Mesenchymal stem cell (in vitro differentiated cells and primary cell): ENCODE data around the gene INPP5F.
"Not testable (repeated sequence)": the region's sequence is repeated elsewhere in the genome, so short reads cannot be mapped to it uniquely, and the experiment has no call there.

Source experiments
- DNase-seq: peaks from one replicate; pipeline ENCODE4 v3.0.0-alpha.2; 2013
- H2AFZ ChIP-seq: one replicate; pipeline ENCODE4 v1.6.1; 2013; ENCODE audit warnings: low read depth, mild to moderate bottlenecking, control low read depth, inconsistent platforms, low read length, moderate library complexity
- H2AK5ac ChIP-seq: 2 replicates; pipeline ENCODE4 v1.6.1; 2013; ENCODE audit warnings: low read length, moderate library complexity, mild to moderate bottlenecking, inconsistent platforms; ENCODE audit not compliant: severe bottlenecking
- H2BK120ac ChIP-seq: one replicate; pipeline ENCODE4 v1.6.1; 2013; ENCODE audit warnings: low read depth, mild to moderate bottlenecking, inconsistent platforms, low read length, moderate library complexity
- H2BK12ac ChIP-seq, 2 experiments: one replicate each; pipeline ENCODE4 v1.6.1; 2013; ENCODE audit warnings: inconsistent platforms in 2 of 2, low read length in 2 of 2, mild to moderate bottlenecking in 2 of 2, moderate library complexity in 2 of 2, control low read depth in 1 of 2
- H2BK15ac ChIP-seq: one replicate; pipeline ENCODE4 v1.6.1; 2013; ENCODE audit warnings: mild to moderate bottlenecking, low read depth, inconsistent platforms; ENCODE audit not compliant: poor library complexity, severe bottlenecking
- H2BK5ac ChIP-seq: 2 replicates; pipeline ENCODE4 v1.6.1; 2013; ENCODE audit warnings: low read depth, mild to moderate bottlenecking, low read length, control low read depth, inconsistent platforms; ENCODE audit not compliant: poor library complexity, severe bottlenecking
- H3K14ac ChIP-seq, 2 experiments: one replicate each; pipeline ENCODE4 v1.6.1; 2013; ENCODE audit warnings: inconsistent platforms in 2 of 2, low read length in 2 of 2, control low read depth in 1 of 2, mild to moderate bottlenecking in 1 of 2, moderate library complexity in 1 of 2
- H3K18ac ChIP-seq, 2 experiments: one replicate each; pipeline ENCODE4 v1.6.1; 2013; ENCODE audit warnings: inconsistent platforms in 2 of 2, low read length in 2 of 2, control low read depth in 1 of 2, low read depth in 1 of 2, mild to moderate bottlenecking in 1 of 2
- H3K23ac ChIP-seq, 2 experiments: one replicate each; pipeline ENCODE4 v1.6.1; 2013; ENCODE audit warnings: inconsistent platforms in 2 of 2, low read length in 2 of 2, mild to moderate bottlenecking in 2 of 2, moderate library complexity in 2 of 2, control low read depth in 1 of 2
- H3K27ac ChIP-seq: 2 replicates; pipeline ENCODE4 v1.5.1; 2013; ENCODE audit warnings: mild to moderate bottlenecking, moderate library complexity, low read length, control low read depth, inconsistent platforms; ENCODE audit not compliant: poor library complexity, severe bottlenecking
- H3K27me3 ChIP-seq, 2 experiments: 2 replicates each; pipeline versions ENCODE4 v1.6.1 to v1.7.0; 2013; ENCODE audit warnings: low read length in 2 of 2, mild to moderate bottlenecking in 2 of 2, moderate library complexity in 2 of 2, control low read depth in 1 of 2, inconsistent platforms in 1 of 2; ENCODE audit not compliant: control insufficient read depth in 1 of 2, insufficient read depth in 1 of 2
- H3K36me3 ChIP-seq, 2 experiments: 2 replicates each; pipeline versions ENCODE4 v1.6.1 to v1.7.0; 2013; ENCODE audit warnings: low read length in 2 of 2, control low read depth in 1 of 2, inconsistent platforms in 1 of 2, low read depth in 1 of 2, mild to moderate bottlenecking in 1 of 2; ENCODE audit not compliant: insufficient read depth in 2 of 2, control insufficient read depth in 1 of 2
- H3K4ac ChIP-seq, 2 experiments: one replicate each; pipeline ENCODE4 v1.6.1; 2013; ENCODE audit warnings: inconsistent platforms in 2 of 2, low read length in 2 of 2, mild to moderate bottlenecking in 2 of 2, moderate library complexity in 2 of 2, control low read depth in 1 of 2, low read depth in 1 of 2
- H3K4me1 ChIP-seq: 2 replicates; pipeline ENCODE4 v1.6.1; 2013; ENCODE audit warnings: low read depth, low read length, control low read depth; ENCODE audit not compliant: control insufficient read depth, insufficient read depth
- H3K4me2 ChIP-seq: 2 replicates; pipeline ENCODE4 v1.6.1; 2013; ENCODE audit warnings: low read length, mild to moderate bottlenecking, inconsistent platforms; ENCODE audit not compliant: poor library complexity, severe bottlenecking
- H3K4me3 ChIP-seq, 2 experiments: 2 replicates each; pipeline versions ENCODE4 v1.5.1 to v1.7.0; 2013; ENCODE audit warnings: low read length in 2 of 2, mild to moderate bottlenecking in 2 of 2, control low read depth in 1 of 2, low read depth in 1 of 2; ENCODE audit not compliant: insufficient read depth in 1 of 2
- H3K79me1 ChIP-seq: replicated peaks from 2 replicates; pipeline ENCODE4 v1.6.1; 2013; ENCODE audit warnings: mild to moderate bottlenecking, control low read depth, low read length, inconsistent platforms; ENCODE audit not compliant: poor library complexity, severe bottlenecking
- H3K9ac ChIP-seq: 2 replicates; pipeline ENCODE4 v1.7.0; 2013; ENCODE audit warnings: mild to moderate bottlenecking, low read length, moderate library complexity
- H3K9me3 ChIP-seq: 2 replicates; pipeline ENCODE4 v1.7.0; 2013; ENCODE audit warnings: mild to moderate bottlenecking, low read length; ENCODE audit not compliant: control insufficient read depth
- H4K8ac ChIP-seq: one replicate; pipeline ENCODE4 v1.6.1; 2013; ENCODE audit warnings: inconsistent platforms, mild to moderate bottlenecking, low read length, moderate library complexity
- H4K91ac ChIP-seq: one replicate; pipeline ENCODE4 v1.6.1; 2013; ENCODE audit warnings: mild to moderate bottlenecking, low read length, inconsistent platforms
- WGBS: methylation state at CpG from one replicate; pipeline ENCODE4 v1.1.7; 2013; ENCODE audit warnings: mixed read lengths; 5-methylcytosine and 5-hydroxymethylcytosine counted together

Gene INPP5F

GRCh38 chr10:119867317-119867716 lies 141.5 kb downstream of the INPP5F start:
- Histone ChIP-seq H3K23ac (no peak overlapping the region), H3K4me2 (no peak overlapping the region), H2BK5ac (no peak overlapping the region), H2BK15ac (no peak overlapping the region), H2BK120ac (no peak overlapping the region), H3K4me1 (no peaks in the 10 kb centered on the region), H3K9me3 (no peaks in the 10 kb centered on the region), H3K27ac (no peak overlapping the region), H3K27me3 (no peaks in the 10 kb centered on the region), H3K4ac (no peak overlapping the region), H3K4me3 (peak overlapping the region in 1 of 2 experiments; percentile 70), H3K79me1 (peaks cover 1% of the 10 kb centered on the region), H2AFZ (no peak overlapping the region), H2BK12ac (no peak overlapping the region), H3K9ac (peak overlapping the region; percentile 60), H3K36me3 (peaks cover 0 to 3% of the 10 kb centered on the region in 2 experiments), H3K18ac (no peak overlapping the region), H4K91ac (no peak overlapping the region), H4K8ac (no peak overlapping the region), H3K14ac (no peak overlapping the region), H2AK5ac (no peak overlapping the region)
- 96% methylated on average over 6 of the region's 7 CpGs for WGBS
- no peak for DNase-seq

GRCh38 chr10:119869398-119869797 lies 143.5 kb downstream of the INPP5F start:
- DNase-seq = not testable (repeated sequence)

GRCh38 chr10:119871881-119872609 lies 146.2 kb downstream of the INPP5F start:
- Histone ChIP-seq H2BK15ac (peak overlapping the region; percentile 52), H2BK12ac (peak overlapping the region in 1 of 2 experiments; percentile 15), H3K4me3 (peak overlapping the region; percentile 89 to 92), H4K91ac (peak overlapping the region; percentile 80), H3K4ac (peak overlapping the region in 1 of 2 experiments; percentile 87), H2AFZ (peak overlapping the region; percentile 71), H3K9me3 (no peaks in the 10 kb centered on the region), H3K14ac (peak overlapping the region in 1 of 2 experiments; percentile 98), H3K18ac (peak overlapping the region; percentile 8 to 80), H4K8ac (peak overlapping the region; percentile 12), H3K27ac (peak overlapping the region; percentile 53), H3K79me1 (peaks cover 4% of the 10 kb centered on the region), H3K27me3 (no peaks in the 10 kb centered on the region), H3K4me2 (peak overlapping the region; percentile 91), H2BK5ac (peak overlapping the region; percentile 66), H3K4me1 (peaks cover 3% of the 10 kb centered on the region), H3K9ac (peak overlapping the region; percentile 90), H3K23ac (no peak overlapping the region), H2BK120ac (peak overlapping the region; percentile 89), H2AK5ac (no peak overlapping the region), H3K36me3 (no peaks in the 10 kb centered on the region)
- WGBS = under 1% methylated on average over 31 of the region's 56 CpGs
- DNase-seq = peak; percentile 55

More at GRCh38 chr10:119869398-119869797, 143.5 kb downstream of the INPP5F start:
- not testable (repeated sequence) for H3K14ac ChIP-seq, H3K4me3 ChIP-seq, H2BK5ac ChIP-seq, H3K18ac ChIP-seq, H3K9ac ChIP-seq, H3K9me3 ChIP-seq, H2BK120ac ChIP-seq, H2BK12ac ChIP-seq, H2AFZ ChIP-seq, H3K4me1 ChIP-seq, H3K27me3 ChIP-seq, H4K8ac ChIP-seq, H3K27ac ChIP-seq, H3K36me3 ChIP-seq, H3K4me2 ChIP-seq, H3K4ac ChIP-seq, H3K23ac ChIP-seq, H2AK5ac ChIP-seq, H4K91ac ChIP-seq, H2BK15ac ChIP-seq, H3K79me1 ChIP-seq
- WGBS = 100% methylated on average over 2 of the region's 4 CpGs

GRCh38 chr10:119872610-119872859 lies 146.7 kb downstream of the INPP5F start, which contains the start of gene MCMBP:
TSS of gene MCMBP (minus strand) at chr10:119872843. CDS start at chr10:119872584, 259 bp downstream.
- no peaks in the 10 kb centered on the region for H3K36me3 ChIP-seq
- no peak for DNase-seq
- peak within 1 kb of the TSS; percentile 74 for H3K27ac ChIP-seq
- H3K9me3 ChIP-seq = no peaks in the 10 kb centered on the region
- peak within 1 kb of the TSS in 1 of 2 experiments; percentile 15 for H2BK12ac ChIP-seq
- H3K27me3 ChIP-seq = no peaks in the 10 kb centered on the region
- H3K4ac ChIP-seq = peak within 1 kb of the TSS; percentile 80 to 87
- H3K4me2 ChIP-seq = peak within 1 kb of the TSS; percentile 91
- peaks cover 4% of the 10 kb centered on the region for H3K79me1 ChIP-seq
- H3K9ac ChIP-seq = peak within 1 kb of the TSS; percentile 90
- H3K18ac ChIP-seq = peak within 1 kb of the TSS; percentile 91 to 95
- peaks cover 3% of the 10 kb centered on the region for H3K4me1 ChIP-seq
- peak within 1 kb of the TSS in 1 of 2 experiments; percentile 83 for H3K23ac ChIP-seq
- H3K14ac ChIP-seq = peak within 1 kb of the TSS in 1 of 2 experiments; percentile 98
- H2AFZ ChIP-seq = peak within 1 kb of the TSS; percentile 77
- peak within 1 kb of the TSS; percentile 14 for H2AK5ac ChIP-seq
- peak within 1 kb of the TSS; percentile 89 to 92 for H3K4me3 ChIP-seq
- peak within 1 kb of the TSS; percentile 66 for H2BK5ac ChIP-seq
- WGBS = 0% methylated on average over 39 of the region's 42 CpGs
- peak within 1 kb of the TSS; percentile 52 for H2BK15ac ChIP-seq
- H4K8ac ChIP-seq = peak within 1 kb of the TSS; percentile 99
- H2BK120ac ChIP-seq = peak within 1 kb of the TSS; percentile 89
- H4K91ac ChIP-seq = peak within 1 kb of the TSS; percentile 80
